HepG2 (cell line): ENCODE measurements around the gene ELK1.

Experiments
- NR1H2 ChIP-seq: sonication (generic); formaldehyde crosslinking; IDR thresholded peaks from 2 replicates; pipeline ENCODE4 v1.8.1; 2022; ENCODE audit warnings: low read depth, missing genetic modification reagents, borderline replicate concordance
- POLR2AphosphoS2 ChIP-seq: IDR thresholded peaks from 2 replicates; pipeline ENCODE4 v1.6.1; 2011; ENCODE audit warnings: low read depth, low read length, improper control_type of control experiment
- RBAK ChIP-seq: sonication (generic); formaldehyde crosslinking; IDR thresholded peaks from 2 replicates; pipeline ENCODE4 v1.5.1; 2020; ENCODE audit warnings: mild to moderate bottlenecking, missing genetic modification reagents
- RERE ChIP-seq: IDR thresholded peaks from 2 replicates; pipeline ENCODE4 v1.6.1; 2016; ENCODE audit warnings: low read depth, missing genetic modification reagents, missing compliant biosample characterization
- RNF2 ChIP-seq: fragments of 450-650 bp; conservative IDR thresholded peaks from 2 replicates; pipeline ENCODE4 v1.6.1; 2016; ENCODE audit warnings: low read depth
- SOX6 ChIP-seq, 2 experiments: fragments of 450-650 bp in 1 of 2; sonication (generic) in 1 of 2; formaldehyde crosslinking in 1 of 2; IDR thresholded peaks; 2 replicates each; pipeline versions ENCODE4 v1.4.0 to v1.6.1; 2017 to 2020; ENCODE audit warnings: antibody characterized with exemption in 1 of 2, mild to moderate bottlenecking in 1 of 2, missing genetic modification reagents in 1 of 2
- SP4 ChIP-seq: sonication (generic); formaldehyde crosslinking; IDR thresholded peaks from 2 replicates; pipeline ENCODE4 v1.8.1; 2023; ENCODE audit warnings: mild to moderate bottlenecking, missing genetic modification reagents
- TRAFD1 ChIP-seq: sonication (generic); formaldehyde crosslinking; IDR thresholded peaks from 2 replicates; pipeline ENCODE4 v1.5.1; 2020; ENCODE audit warnings: missing genetic modification reagents, mild to moderate bottlenecking, borderline replicate concordance

GRCh38 chrX:47674776-47675175, 24.4 kb upstream of the ELK1 start:
- TF ChIP-seq SOX6 (IDR thresholded peaks at IDR 0.05): no peak
- TF ChIP-seq SOX6 (CRISPR knock-in tag; IDR thresholded peaks at IDR 0.05): no peak
- no peak for TF ChIP-seq RERE (CRISPR knock-in tag)
- no peak for TF ChIP-seq POLR2AphosphoS2
- no peak for TF ChIP-seq NR1H2 (CRISPR knock-in tag)
- TF ChIP-seq TRAFD1 (CRISPR knock-in tag): no peak
- no peak for TF ChIP-seq SP4 (CRISPR knock-in tag)
- TF ChIP-seq RNF2: no peak
- no peak for TF ChIP-seq RBAK (CRISPR knock-in tag)
